Erythroblast (primary cell): ENCODE data around the gene CCSER1.

Experiments
- GATA1 ChIP-seq: IDR thresholded peaks from 2 replicates; pipeline ENCODE4 v1.6.1; 2011; ENCODE audit warnings: low read depth, mild to moderate bottlenecking, control low read depth, low read length, moderate library complexity
- POLR2A ChIP-seq: IDR thresholded peaks from 2 replicates; pipeline ENCODE4 v1.6.1; 2011; ENCODE audit warnings: mild to moderate bottlenecking, low read length

- TF ChIP-seq POLR2A (no peak), GATA1 (no peak)
Observed at GRCh38 chr4:91031761-91032160, 904.6 kb downstream of the CCSER1 start.
